CD8-positive, alpha-beta memory T cell (primary cell): ENCODE results near the gene ZNF646. TPM values are rescaled to one million over a fixed set of nuclear protein-coding genes. Genes with fewer than 3 reads are reported as not detected.
A peak's percentile ranks its signal among the peaks of the same experiment; 100 is the strongest.
"Not testable (repeated sequence)": the region's sequence is repeated elsewhere in the genome, so short reads cannot be mapped to it uniquely, and the experiment has no call there.

ENCODE experiments used
- CTCF ChIA-PET: fragments of 350-600 bp; sonication (Branson Sonifier 250); formaldehyde crosslinking; loops from one replicate; lab custom pipeline; 2021; ENCODE audit warnings: antibody characterized with exemption; lab: Charles Lee
- POLR2A ChIA-PET: fragments of 350-600 bp; sonication (Branson Sonifier 250); formaldehyde crosslinking; loops from one replicate; lab custom pipeline; 2021; ENCODE audit warnings: antibody characterized with exemption; lab: Charles Lee
- DNase-seq, 5 donors: peaks; one replicate each; pipeline versions ENCODE4 v3.0.0 to v3.0.0-alpha.2; 2020 to 2022; ENCODE audit warnings: mixed read lengths in 1 of 5
- H3K27ac ChIP-seq: one replicate; pipeline ENCODE4 v1.7.0; 2013; ENCODE audit warnings: low read depth, mild to moderate bottlenecking, low read length, moderate library complexity
- H3K27me3 ChIP-seq: 2 replicates; pipeline ENCODE4 v1.7.0; 2013; ENCODE audit warnings: low read length, mild to moderate bottlenecking; ENCODE audit not compliant: insufficient read depth, poor library complexity, severe bottlenecking
- H3K36me3 ChIP-seq: 2 replicates; pipeline ENCODE4 v1.7.0; 2013; ENCODE audit warnings: mild to moderate bottlenecking, low read length, moderate library complexity; ENCODE audit not compliant: insufficient read depth
- H3K4me1 ChIP-seq: 2 replicates; pipeline ENCODE4 v1.7.0; 2013; ENCODE audit warnings: mild to moderate bottlenecking, low read length, moderate library complexity; ENCODE audit not compliant: insufficient read depth
- H3K4me3 ChIP-seq: 2 replicates; pipeline ENCODE4 v1.7.0; 2013; ENCODE audit warnings: mild to moderate bottlenecking, low read length
- H3K9me3 ChIP-seq: 2 replicates; pipeline ENCODE4 v1.7.0; 2013; ENCODE audit warnings: mild to moderate bottlenecking, low read length
- H3K27ac Mint-ChIP-seq, 8 donors: one replicate each; pipeline ENCODE4 v1.8.0; 2020 to 2021; ENCODE audit warnings: mixed read lengths in 8 of 8, mild to moderate bottlenecking in 6 of 8, inconsistent platforms in 3 of 8, moderate library complexity in 3 of 8
- H3K27me3 Mint-ChIP-seq, 2 donors: one replicate each; pipeline ENCODE4 v1.8.0; 2020 to 2021; ENCODE audit warnings: mixed read lengths in 2 of 2, mild to moderate bottlenecking in 1 of 2, moderate library complexity in 1 of 2
- H3K36me3 Mint-ChIP-seq, 3 donors: one replicate each; pipeline ENCODE4 v1.8.0; 2020 to 2021; ENCODE audit warnings: mixed read lengths in 3 of 3, inconsistent platforms in 1 of 3, mild to moderate bottlenecking in 1 of 3
- H3K4me1 Mint-ChIP-seq, 3 donors: one replicate each; pipeline ENCODE4 v1.8.0; 2020 to 2021; ENCODE audit warnings: mixed read lengths in 3 of 3, inconsistent platforms in 1 of 3, mild to moderate bottlenecking in 1 of 3
- H3K4me3 Mint-ChIP-seq, 7 donors: one replicate each; pipeline ENCODE4 v1.8.0; 2020 to 2021; ENCODE audit warnings: mixed read lengths in 7 of 7, mild to moderate bottlenecking in 6 of 7, moderate library complexity in 4 of 7, inconsistent platforms in 2 of 7
- H3K9me3 Mint-ChIP-seq, 5 donors: one replicate each; pipeline ENCODE4 v1.8.0; 2020 to 2022; ENCODE audit warnings: mixed read lengths in 5 of 5, mild to moderate bottlenecking in 3 of 5, moderate library complexity in 2 of 5, inconsistent platforms in 1 of 5
- polyA plus RNA-seq: library from polyadenylated mRNA; unstranded; fragments of 300-500 nt; fragmentation: Illumina TruSeq; gene quantifications from one replicate; pipeline ENCODE4 v1.2.3, GENCODE V29; 2021
- total RNA-seq, 2 experiments: library from RNA; stranded (reverse); gene quantifications; one replicate each; pipeline ENCODE4 v1.2.3, GENCODE V29; 2021

ZNF646 gene
- total and polyA plus RNA-seq, 3 experiments from 2014 or later, result 9.3 to 25.9 (median 23.4) TPM

GRCh38 chr16:31099860-31100638 lies 25.8 kb downstream of the ZNF646 start:
- peaks cover 8 to 12% (median 11%) of the 10 kb centered on the region in 3 donors for H3K4me1 Mint-ChIP-seq
- peak overlapping the region in 1 of 8 donors; percentile 55 for H3K27ac Mint-ChIP-seq
- no peaks in the 10 kb centered on the region for H3K9me3 Mint-ChIP-seq
- H3K4me3 Mint-ChIP-seq, result no peak overlapping the region
- ChIA-PET POLR2A (no interaction called here), CTCF (interaction anchor here (1.3 to 1.7 kb wide), 3 partner anchors 8 to 27 kb away, joined by 3 to 4 read pairs (median 3); no protein-coding TSS in a partner anchor)
- H3K36me3 Mint-ChIP-seq, result peaks cover 0 to 3% (median 0%) of the 10 kb centered on the region in 3 donors
- Histone ChIP-seq H3K4me3 (no peak overlapping the region), H3K4me1 (peaks cover 8% of the 10 kb centered on the region), H3K27me3 (no peaks in the 10 kb centered on the region), H3K9me3 (no peaks in the 10 kb centered on the region), H3K27ac (no peak overlapping the region), H3K36me3 (no peaks in the 10 kb centered on the region)
- DNase-seq, result no peak
- H3K27me3 Mint-ChIP-seq, result no peaks in the 10 kb centered on the region

DNA sequence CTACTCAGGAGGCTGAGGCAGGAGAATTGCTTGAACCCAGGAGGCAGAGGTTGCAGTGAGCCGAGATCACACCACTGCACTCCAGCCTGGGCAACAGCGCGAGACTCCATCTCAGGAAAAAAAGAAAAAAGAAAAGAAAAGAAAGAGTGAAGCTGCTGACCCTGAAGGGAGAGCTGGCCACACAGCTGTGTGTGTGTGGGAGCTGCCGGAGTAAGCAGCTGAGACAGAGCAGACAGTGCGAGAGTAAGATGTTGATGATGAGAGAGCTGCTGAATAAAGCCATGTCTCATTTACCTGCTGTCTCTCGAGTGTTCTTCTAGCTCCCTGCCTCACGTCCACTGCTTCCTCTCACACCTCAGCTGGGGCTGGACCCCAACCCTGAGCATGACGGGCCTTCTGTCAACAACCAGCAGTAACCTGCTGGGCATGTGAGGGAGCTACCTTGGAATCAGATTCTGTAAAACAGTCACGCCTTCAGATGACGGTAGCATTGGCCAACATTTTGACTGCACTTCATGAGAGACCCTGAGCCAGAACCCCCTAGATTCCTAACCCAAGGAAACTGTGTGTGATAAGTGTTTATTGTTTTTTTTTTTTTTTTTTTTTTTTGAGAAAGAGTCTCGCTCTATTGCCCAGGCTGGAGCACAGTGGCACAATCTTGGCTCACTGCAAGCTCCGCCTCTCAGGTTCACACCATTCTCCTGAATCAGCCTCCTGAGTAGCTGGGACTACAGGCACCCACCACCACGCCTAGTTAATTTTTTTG lies 26.8 kb downstream of the ZNF646 start:
- not testable (repeated sequence) for DNase-seq, H3K4me3 ChIP-seq, H3K27me3 ChIP-seq, H3K36me3 Mint-ChIP-seq, H3K27ac ChIP-seq, H3K4me3 Mint-ChIP-seq, H3K9me3 Mint-ChIP-seq, H3K27me3 Mint-ChIP-seq, H3K4me1 Mint-ChIP-seq, H3K9me3 ChIP-seq, H3K36me3 ChIP-seq, H3K4me1 ChIP-seq
- H3K27ac Mint-ChIP-seq, result peak overlapping the region in 1 of 8 donors; percentile 70
- ChIA-PET CTCF (interaction anchor here (0.7 to 1.7 kb wide), 5 partner anchors 9 to 414 kb away, joined by 3 to 4 read pairs (median 3); partner anchors contain the start of gene KAT8), POLR2A (interaction anchor here (0.6 to 0.7 kb wide), 2 partner anchors 16 to 27 kb away, joined by 3 to 5 read pairs; partner anchors contain the start of genes KAT8, ZNF646 and ZNF668)

DNA sequence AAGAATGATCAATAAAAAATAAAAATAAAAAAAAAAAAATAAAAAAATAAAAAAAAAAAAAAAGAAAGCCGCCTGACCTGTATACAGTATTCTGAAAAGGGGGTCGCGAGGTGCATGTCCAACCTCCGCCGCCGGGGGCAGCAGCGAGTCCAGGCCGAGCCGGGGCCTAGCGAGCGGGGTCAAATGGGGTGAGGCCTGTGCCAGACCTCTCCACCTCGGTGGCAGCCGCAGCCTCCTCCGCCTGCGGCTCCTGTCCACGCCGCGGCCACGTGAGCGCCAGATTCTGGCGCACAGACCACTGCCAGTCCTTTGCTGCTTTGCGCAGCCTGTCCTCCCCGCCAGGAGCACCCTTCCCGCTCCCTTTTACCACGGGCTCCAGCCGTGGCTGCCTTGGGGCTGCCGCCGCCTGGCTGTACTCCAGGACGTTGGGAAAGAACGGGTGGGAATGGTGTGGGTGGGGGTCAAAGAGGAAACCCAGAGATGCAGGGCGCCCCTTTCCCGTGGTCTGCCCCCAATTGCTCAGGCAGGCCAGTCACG lies 31.5 kb downstream of the ZNF646 start:
- Mint-ChIP-seq H3K9me3 (no peaks in the 10 kb centered on the region), H3K27me3 (no peaks in the 10 kb centered on the region), H3K4me3 (peak overlapping the region in 4 of 7 donors; percentile 8 to 85 (median 34)), H3K27ac (peak overlapping the region in 4 of 8 donors; percentile 21 to 68 (median 49)), H3K4me1 (peaks cover 16 to 21% (median 17%) of the 10 kb centered on the region in 3 donors), H3K36me3 (peaks cover 0 to 13% (median 0%) of the 10 kb centered on the region in 3 donors)
- Histone ChIP-seq H3K27me3 (no peaks in the 10 kb centered on the region), H3K36me3 (no peaks in the 10 kb centered on the region), H3K9me3 (no peaks in the 10 kb centered on the region), H3K4me1 (peaks cover 11% of the 10 kb centered on the region), H3K27ac (no peak overlapping the region), H3K4me3 (no peak overlapping the region)
- ChIA-PET POLR2A (no interaction called here), CTCF (no interaction called here)
- peak; percentile 66 to 83 (median 76) for DNase-seq

GRCh38 chr16:31106509-31107464 lies 32.6 kb downstream of the ZNF646 start:
- Histone ChIP-seq H3K4me1 (peaks cover 11% of the 10 kb centered on the region), H3K27me3 (no peaks in the 10 kb centered on the region), H3K27ac (no peak overlapping the region), H3K36me3 (no peaks in the 10 kb centered on the region), H3K9me3 (no peaks in the 10 kb centered on the region), H3K4me3 (no peak overlapping the region)
- H3K36me3 Mint-ChIP-seq, result peaks cover 0 to 24% (median 0%) of the 10 kb centered on the region in 3 donors
- no peaks in the 10 kb centered on the region for H3K27me3 Mint-ChIP-seq
- H3K4me1 Mint-ChIP-seq, result peaks cover 16 to 21% (median 17%) of the 10 kb centered on the region in 3 donors
- H3K4me3 Mint-ChIP-seq, result peak overlapping the region; percentile 80 to 94 (median 84)
- ChIA-PET POLR2A (interaction anchor here (2.6 kb wide), 1 partner anchor 11 kb away, joined by 12 read pairs; the partner anchor contains the start of gene KAT8), CTCF (interaction anchor here (0.6 to 1.7 kb wide), 4 partner anchors 10 to 76 kb away, joined by 3 to 4 read pairs (median 3); partner anchors contain the start of gene KAT8)
- no peak for DNase-seq
- H3K9me3 Mint-ChIP-seq, result no peaks in the 10 kb centered on the region
- peak overlapping the region in 1 of 8 donors; percentile 60 for H3K27ac Mint-ChIP-seq

- DNase-seq, result no peak
- ChIA-PET CTCF (interaction anchor here (0.9 to 1.7 kb wide), 4 partner anchors 10 to 123 kb away, joined by 3 to 4 read pairs (median 3); partner anchors contain the start of gene KAT8), POLR2A (interaction anchor here (1.1 to 2.6 kb wide), 2 partner anchors 10 to 73 kb away, joined by 3 to 12 read pairs; partner anchors contain the start of genes FUS and KAT8)
- Histone ChIP-seq H3K4me1 (peaks cover 11% of the 10 kb centered on the region), H3K4me3 (no peak overlapping the region), H3K9me3 (no peaks in the 10 kb centered on the region), H3K27ac (peak overlapping the region; percentile 75), H3K27me3 (no peaks in the 10 kb centered on the region), H3K36me3 (no peaks in the 10 kb centered on the region)
- peak overlapping the region; percentile 80 to 94 (median 84) for H3K4me3 Mint-ChIP-seq
- peaks cover 16 to 21% (median 17%) of the 10 kb centered on the region in 3 donors for H3K4me1 Mint-ChIP-seq
- no peaks in the 10 kb centered on the region for H3K27me3 Mint-ChIP-seq
- peak overlapping the region in 6 of 8 donors; percentile 72 to 90 (median 85) for H3K27ac Mint-ChIP-seq
- H3K36me3 Mint-ChIP-seq, result peaks cover 0 to 29% (median 0%) of the 10 kb centered on the region in 3 donors
- no peaks in the 10 kb centered on the region for H3K9me3 Mint-ChIP-seq
Observed at GRCh38 chr16:31107465-31107867, 33.2 kb downstream of the ZNF646 start.

DNA sequence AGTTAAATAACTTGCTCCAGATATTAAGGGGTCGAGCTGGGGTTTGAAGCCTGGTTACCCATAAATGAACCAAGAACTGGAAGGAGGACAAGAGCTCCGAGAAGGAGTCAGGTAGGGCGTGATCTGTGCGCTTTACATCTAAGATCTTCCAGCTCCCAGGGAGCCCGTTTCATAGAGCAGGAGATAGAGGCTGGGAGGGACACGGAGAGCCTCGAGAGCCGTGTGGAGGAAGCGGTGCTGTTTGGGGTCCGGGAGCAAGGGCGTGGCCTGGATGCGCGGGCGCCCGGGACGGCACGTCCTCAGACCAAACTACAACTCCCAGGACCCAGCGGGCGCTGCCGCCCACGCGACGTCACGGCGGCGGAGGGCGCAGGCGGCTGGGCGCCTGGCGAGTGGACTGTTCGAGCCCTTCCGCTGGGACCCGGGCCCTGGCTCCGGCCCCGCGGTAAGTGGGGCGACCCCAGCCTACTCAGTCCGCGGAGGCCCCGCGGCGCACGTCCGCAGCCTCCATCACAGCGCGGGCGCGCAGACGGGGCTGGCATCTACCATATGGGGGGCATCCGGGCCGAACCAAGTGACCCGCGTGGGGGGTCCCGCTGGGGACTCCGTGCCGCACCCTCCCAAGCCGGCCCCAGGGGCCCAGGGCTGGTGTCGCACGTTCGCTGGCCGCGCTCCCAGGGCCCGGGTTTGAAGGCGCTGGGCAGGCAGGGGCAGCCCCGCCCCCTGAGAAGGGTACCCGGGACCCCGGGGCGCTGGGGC lies 34.0 kb downstream of the ZNF646 start, which contains the start of gene BCKDK:
BCKDK (plus strand) TSS at position 352 of the 759 bp plus-strand sequence. CDS start 838 bp downstream, outside the sequence.
- POLR2A ChIA-PET, result interaction anchor here (1.1 to 2.6 kb wide), 2 partner anchors 9 to 72 kb away, joined by 3 to 12 read pairs; partner anchors contain the start of genes FUS and KAT8
- H3K36me3 Mint-ChIP-seq, result peaks cover 0 to 34% (median 0%) of the 10 kb centered on the region in 3 donors
- no peaks in the 10 kb centered on the region for H3K27me3 ChIP-seq
- peak within 1 kb of the TSS; percentile 51 to 99 (median 85) for H3K27ac Mint-ChIP-seq
- peak within 1 kb of the TSS; percentile 80 to 94 (median 84) for H3K4me3 Mint-ChIP-seq
- peaks cover 11% of the 10 kb centered on the region for H3K4me1 ChIP-seq
- H3K27me3 Mint-ChIP-seq, result no peaks in the 10 kb centered on the region
- DNase-seq, result peak; percentile 43 to 68 (median 49)
- CTCF ChIA-PET, result interaction anchor here (0.9 to 1.7 kb wide), 3 partner anchors 15 to 124 kb away, joined by 3 to 4 read pairs (median 3); no protein-coding TSS in a partner anchor
- peak within 1 kb of the TSS; percentile 68 for H3K4me3 ChIP-seq
- H3K9me3 Mint-ChIP-seq, result no peaks in the 10 kb centered on the region
- H3K36me3 ChIP-seq, result no peaks in the 10 kb centered on the region
- peak within 1 kb of the TSS; percentile 75 for H3K27ac ChIP-seq
- peaks cover 16 to 21% (median 17%) of the 10 kb centered on the region in 3 donors for H3K4me1 Mint-ChIP-seq
- H3K9me3 ChIP-seq, result no peaks in the 10 kb centered on the region
